Measurements from ENCODE around the gene ZFR2.
"Not testable (repeated sequence)": the region's sequence is repeated elsewhere in the genome, so short reads cannot be mapped to it uniquely, and the experiment has no call there.

ZFR2 gene

GRCh38 chr19:3897936-3898335 lies 29.1 kb upstream of the ZFR2 start:
- Histone ChIP-seq H3K9me3 (ENCODE audit: control insufficient read depth, low read length) (peaks cover 10% of the 10 kb centered on the region), H3K36me3 (ENCODE audit: control insufficient read depth, insufficient read depth, low read length) (peaks cover 9% of the 10 kb centered on the region), H3K27ac (ENCODE audit: low read depth, low read length, severe bottlenecking) (no peak overlapping the region), H3K4me3 (ENCODE audit: extremely low read depth, insufficient read depth, low read length, poor library complexity, severe bottlenecking) (no peak overlapping the region), H3K4me1 (ENCODE audit: control insufficient read depth, insufficient read depth, low read length, poor library complexity, severe bottlenecking) (no peaks in the 10 kb centered on the region)
- WGBS, 2 experiments (ENCODE audit: insufficient coverage in 2 of 2), result 90 to 97% methylated on average over 3 to 4 of the region's 4 CpGs

GRCh38 chr19:3895788-3896187 lies 26.9 kb upstream of the ZFR2 start:
- H3K9me3 ChIP-seq (ENCODE audit: control insufficient read depth, low read length), result peaks cover 10% of the 10 kb centered on the region
- H3K4me1 ChIP-seq (ENCODE audit: control insufficient read depth, insufficient read depth, low read length, poor library complexity, severe bottlenecking), result no peaks in the 10 kb centered on the region
- H3K4me3 ChIP-seq (ENCODE audit: extremely low read depth, insufficient read depth, low read length, poor library complexity, severe bottlenecking), result no peak overlapping the region
- WGBS, 2 experiments (ENCODE audit: insufficient coverage in 2 of 2), result 70 to 95% methylated on average over 2 to 4 of the region's 5 CpGs
- peaks cover 12% of the 10 kb centered on the region for H3K36me3 ChIP-seq (ENCODE audit: control insufficient read depth, insufficient read depth, low read length)
- H3K27ac ChIP-seq (ENCODE audit: low read depth, low read length, severe bottlenecking), result no peak overlapping the region

- H3K4me3 ChIP-seq (ENCODE audit: extremely low read depth, insufficient read depth, low read length, poor library complexity, severe bottlenecking); H3K27ac ChIP-seq (ENCODE audit: low read depth, low read length, severe bottlenecking); H3K4me1 ChIP-seq (ENCODE audit: control insufficient read depth, insufficient read depth, low read length, poor library complexity, severe bottlenecking): not testable (repeated sequence)
- 89 to 96% methylated on average over 5 of the region's 5 CpGs for WGBS, 2 experiments (ENCODE audit: insufficient coverage in 2 of 2)
- H3K36me3 ChIP-seq (ENCODE audit: control insufficient read depth, insufficient read depth, low read length), result peaks cover 12% of the 10 kb centered on the region
- peaks cover 10% of the 10 kb centered on the region for H3K9me3 ChIP-seq (ENCODE audit: control insufficient read depth, low read length)
Measured at GRCh38 chr19:3894959-3895358, 26.1 kb upstream of the ZFR2 start.

- H3K27ac ChIP-seq (ENCODE audit: low read depth, low read length, severe bottlenecking), result no peak overlapping the region
- no peaks in the 10 kb centered on the region for H3K4me1 ChIP-seq (ENCODE audit: control insufficient read depth, insufficient read depth, low read length, poor library complexity, severe bottlenecking)
- no peak overlapping the region for H3K4me3 ChIP-seq (ENCODE audit: extremely low read depth, insufficient read depth, low read length, poor library complexity, severe bottlenecking)
- peaks cover 8% of the 10 kb centered on the region for H3K9me3 ChIP-seq (ENCODE audit: control insufficient read depth, low read length)
- WGBS, 2 experiments (ENCODE audit: insufficient coverage in 2 of 2), result 86 to 93% methylated on average over 12 of the region's 12 CpGs
- H3K36me3 ChIP-seq (ENCODE audit: control insufficient read depth, insufficient read depth, low read length), result peaks cover 11% of the 10 kb centered on the region
Measured at GRCh38 chr19:3893509-3894179, 24.8 kb upstream of the ZFR2 start.

- Histone ChIP-seq H3K36me3 (ENCODE audit: control insufficient read depth, insufficient read depth, low read length) (peaks cover 3% of the 10 kb centered on the region), H3K4me3 (ENCODE audit: extremely low read depth, insufficient read depth, low read length, poor library complexity, severe bottlenecking) (no peak overlapping the region), H3K4me1 (ENCODE audit: control insufficient read depth, insufficient read depth, low read length, poor library complexity, severe bottlenecking) (no peaks in the 10 kb centered on the region), H3K27ac (ENCODE audit: low read depth, low read length, severe bottlenecking) (no peak overlapping the region), H3K9me3 (ENCODE audit: control insufficient read depth, low read length) (no peaks in the 10 kb centered on the region)
- WGBS, 2 experiments (ENCODE audit: insufficient coverage in 2 of 2), result 91% methylated on average over 13 to 15 of the region's 17 CpGs
Measured at GRCh38 chr19:3890591-3890990, 21.8 kb upstream of the ZFR2 start.

DNA sequence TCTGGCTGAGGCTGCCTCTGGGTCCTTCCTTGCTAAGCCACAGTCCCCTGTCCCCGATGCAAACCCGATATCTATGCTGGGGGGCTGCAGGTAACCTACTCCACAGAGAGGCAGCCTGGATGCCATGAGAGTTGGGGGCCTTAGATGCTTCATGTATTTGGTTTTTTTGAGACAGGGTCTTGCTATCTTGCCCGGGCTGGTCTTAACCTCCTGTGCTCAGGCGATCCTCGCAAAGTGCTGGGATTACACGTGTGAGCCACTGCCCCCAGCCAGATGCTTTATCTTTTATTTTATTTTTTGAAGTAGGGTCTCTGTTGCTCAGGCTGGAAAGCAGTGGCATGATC lies 13.2 kb upstream of the ZFR2 start:
- Histone ChIP-seq H3K9me3 (ENCODE audit: control insufficient read depth, low read length) (no peaks in the 10 kb centered on the region), H3K4me3 (ENCODE audit: extremely low read depth, insufficient read depth, low read length, poor library complexity, severe bottlenecking) (peak overlapping the region; percentile 47), H3K36me3 (ENCODE audit: control insufficient read depth, insufficient read depth, low read length) (no peaks in the 10 kb centered on the region), H3K4me1 (ENCODE audit: control insufficient read depth, insufficient read depth, low read length, poor library complexity, severe bottlenecking) (peaks cover 8% of the 10 kb centered on the region), H3K27ac (ENCODE audit: low read depth, low read length, severe bottlenecking) (no peak overlapping the region)
- WGBS, 2 experiments (ENCODE audit: insufficient coverage in 2 of 2), result 31 to 50% methylated on average over 1 to 2 of the region's 6 CpGs

DNA sequence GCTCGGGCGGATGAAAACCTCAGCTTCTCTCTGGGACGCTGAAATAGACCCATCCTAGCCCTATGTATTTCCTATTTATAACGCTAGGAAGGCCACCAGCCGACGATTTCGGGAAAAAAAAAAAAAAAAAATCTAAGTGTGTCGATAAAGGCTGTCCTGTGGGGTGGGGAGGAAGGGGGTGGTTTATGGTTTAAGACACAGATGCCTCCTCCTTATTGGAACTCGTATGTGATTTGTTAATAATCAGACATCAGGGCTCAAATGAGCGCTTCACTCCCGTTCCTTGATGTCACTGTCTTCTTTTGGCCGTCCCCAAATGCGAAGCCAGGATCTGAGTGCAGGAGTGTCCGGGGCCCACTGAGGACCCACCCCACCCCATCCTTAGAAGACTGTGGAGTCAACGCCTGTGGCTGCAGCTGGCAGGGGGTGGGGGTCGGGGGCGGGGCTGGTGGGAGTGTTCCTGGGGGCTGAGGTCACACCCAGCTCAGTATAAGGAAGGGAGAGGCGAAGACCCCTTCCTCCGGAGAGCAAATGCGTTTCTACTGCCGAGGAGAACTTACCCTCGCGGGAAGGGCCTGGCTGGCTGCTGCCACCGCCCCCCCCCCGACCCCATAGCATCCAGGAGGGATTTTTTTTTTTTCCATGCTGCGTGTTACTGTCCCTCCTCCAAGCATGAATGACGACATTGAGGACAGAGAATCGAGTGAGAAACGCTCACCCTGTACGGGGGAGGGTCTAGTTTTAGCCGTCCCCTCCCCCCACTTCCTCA lies 12.6 kb upstream of the ZFR2 start:
- Histone ChIP-seq H3K27ac (ENCODE audit: low read depth, low read length, severe bottlenecking) (no peak overlapping the region), H3K9me3 (ENCODE audit: control insufficient read depth, low read length) (no peaks in the 10 kb centered on the region), H3K4me1 (ENCODE audit: control insufficient read depth, insufficient read depth, low read length, poor library complexity, severe bottlenecking) (peaks cover 8% of the 10 kb centered on the region), H3K36me3 (ENCODE audit: control insufficient read depth, insufficient read depth, low read length) (no peaks in the 10 kb centered on the region), H3K4me3 (ENCODE audit: extremely low read depth, insufficient read depth, low read length, poor library complexity, severe bottlenecking) (peak overlapping the region; percentile 47)
- 1 to 2% methylated on average over 10 of the region's 31 CpGs for WGBS, 2 experiments (ENCODE audit: insufficient coverage in 2 of 2)

GRCh38 chr19:3880471-3881271 lies 11.8 kb upstream of the ZFR2 start, which contains the start of gene ATCAY:
Gene ATCAY, plus strand, starts transcription at chr19:3880685. Its CDS starts 5,083 bp downstream, at chr19:3885768.
- Histone ChIP-seq H3K4me1 (ENCODE audit: control insufficient read depth, insufficient read depth, low read length, poor library complexity, severe bottlenecking) (peaks cover 8% of the 10 kb centered on the region), H3K9me3 (ENCODE audit: control insufficient read depth, low read length) (no peaks in the 10 kb centered on the region), H3K4me3 (ENCODE audit: extremely low read depth, insufficient read depth, low read length, poor library complexity, severe bottlenecking) (peak within 1 kb of the TSS; percentile 47), H3K27ac (ENCODE audit: low read depth, low read length, severe bottlenecking) (peak within 1 kb of the TSS; percentile 36), H3K36me3 (ENCODE audit: control insufficient read depth, insufficient read depth, low read length) (no peaks in the 10 kb centered on the region)
- WGBS, 2 experiments (ENCODE audit: insufficient coverage in 2 of 2), result 0 to 1% methylated on average over 24 to 26 of the region's 49 CpGs

DNA sequence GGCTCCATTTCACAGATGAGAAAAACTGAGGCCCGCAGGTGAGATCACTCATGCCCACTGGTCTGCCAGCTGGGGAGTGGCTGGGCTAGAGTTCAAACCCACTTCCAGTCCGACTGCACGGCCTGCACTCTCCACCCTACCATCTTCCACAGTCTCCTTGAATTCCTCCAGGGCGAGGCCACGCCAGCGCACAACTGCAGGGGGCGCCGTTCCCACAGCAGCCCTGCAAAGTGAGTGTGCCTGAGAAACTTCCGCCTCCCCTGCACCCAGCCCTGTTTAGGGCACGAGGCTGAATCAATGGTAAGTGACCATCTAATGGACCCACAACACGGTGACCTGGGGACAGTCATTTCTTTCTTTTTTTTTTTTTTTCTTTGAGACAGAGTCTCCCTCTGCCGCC lies 10.8 kb upstream of the ZFR2 start:
- H3K27ac ChIP-seq (ENCODE audit: low read depth, low read length, severe bottlenecking), result no peak overlapping the region
- H3K4me1 ChIP-seq (ENCODE audit: control insufficient read depth, insufficient read depth, low read length, poor library complexity, severe bottlenecking), result peaks cover 8% of the 10 kb centered on the region
- no peak overlapping the region for H3K4me3 ChIP-seq (ENCODE audit: extremely low read depth, insufficient read depth, low read length, poor library complexity, severe bottlenecking)
- no peaks in the 10 kb centered on the region for H3K36me3 ChIP-seq (ENCODE audit: control insufficient read depth, insufficient read depth, low read length)
- 63 to 79% methylated on average over 10 to 11 of the region's 12 CpGs for WGBS, 2 experiments (ENCODE audit: insufficient coverage in 2 of 2)
- H3K9me3 ChIP-seq (ENCODE audit: control insufficient read depth, low read length), result no peaks in the 10 kb centered on the region

DNA sequence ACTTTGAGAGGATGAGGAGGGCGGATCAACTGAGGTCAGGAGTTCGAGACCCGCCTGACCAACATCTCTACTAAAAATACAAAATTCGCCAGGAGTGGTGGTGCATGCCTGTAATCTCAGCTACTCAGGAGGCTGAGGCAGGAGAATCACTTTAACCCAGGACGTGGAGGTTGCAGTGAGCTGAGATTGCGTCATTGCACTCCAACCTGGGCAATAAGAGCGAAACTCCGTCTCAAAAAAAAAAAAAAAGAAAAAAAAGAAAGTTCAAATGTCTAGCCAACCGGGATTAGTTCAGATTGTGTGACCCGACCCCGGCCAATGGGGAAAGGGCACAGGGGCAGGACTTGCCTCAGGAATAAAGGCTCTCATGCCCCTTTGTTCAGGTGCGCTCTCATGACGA lies 5.9 kb upstream of the ZFR2 start:
- not testable (repeated sequence) for H3K36me3 ChIP-seq (ENCODE audit: control insufficient read depth, insufficient read depth, low read length); H3K4me3 ChIP-seq (ENCODE audit: extremely low read depth, insufficient read depth, low read length, poor library complexity, severe bottlenecking); H3K9me3 ChIP-seq (ENCODE audit: control insufficient read depth, low read length); H3K4me1 ChIP-seq (ENCODE audit: control insufficient read depth, insufficient read depth, low read length, poor library complexity, severe bottlenecking); H3K27ac ChIP-seq (ENCODE audit: low read depth, low read length, severe bottlenecking)
- WGBS, 2 experiments (ENCODE audit: insufficient coverage in 2 of 2), result 81 to 88% methylated on average over 9 to 13 of the region's 13 CpGs

Data from mesodermal cell (in vitro differentiated cells).